KG1 (cell line): ENCODE results near the gene BRINP2.
"Not testable (repeated sequence)": the region's sequence is repeated elsewhere in the genome, so short reads cannot be mapped to it uniquely, and the experiment has no call there.

ENCODE experiments used
- DNase-seq: peaks from one replicate; lab custom pipeline; 2025; lab: John Stamatoyannopoulos, UW

The BRINP2 gene

DNA sequence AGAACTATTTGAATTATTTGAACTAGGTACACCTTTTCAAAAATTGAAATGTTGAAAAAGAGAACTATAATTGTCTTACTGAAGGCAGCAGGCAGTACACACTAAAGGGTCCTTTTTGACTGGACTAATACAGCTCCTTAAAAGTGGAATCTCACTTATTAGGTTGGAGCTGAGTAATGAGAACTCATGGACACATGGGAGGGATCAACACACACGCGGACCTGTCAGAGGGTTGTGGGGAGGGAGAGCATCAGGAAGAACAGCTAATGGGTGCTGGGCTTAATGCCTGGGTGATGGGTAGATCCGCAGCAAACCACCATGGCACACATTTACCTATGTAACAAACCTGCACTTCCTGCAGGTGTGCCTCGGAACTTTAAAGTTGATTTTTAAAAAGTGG is 145.0 kb downstream of the BRINP2 start:
- no peak for DNase-seq

- not testable (repeated sequence) for DNase-seq
Measured at GRCh38 chr1:177321434-177321833, 150.7 kb downstream of the BRINP2 start.

DNA sequence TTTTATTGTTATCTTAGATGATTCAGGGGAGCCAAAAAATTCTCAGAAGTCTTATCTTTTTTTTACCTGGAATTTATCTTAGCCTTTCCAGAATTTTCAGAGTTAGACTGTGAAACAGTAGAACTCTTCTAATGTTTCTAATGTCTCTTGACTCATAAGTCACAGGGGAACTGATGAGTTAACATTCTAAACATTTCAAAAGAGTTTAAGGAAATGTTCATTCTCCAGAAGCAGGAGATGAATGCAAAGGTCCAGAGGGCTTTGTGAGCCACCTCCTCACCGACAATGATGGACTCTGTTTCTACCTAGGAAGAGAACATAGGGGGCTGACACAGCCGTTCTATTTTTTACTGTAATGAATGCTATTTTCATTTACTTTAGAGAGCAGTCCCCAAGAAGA is 157.5 kb downstream of the BRINP2 start:
- no peak for DNase-seq

DNA sequence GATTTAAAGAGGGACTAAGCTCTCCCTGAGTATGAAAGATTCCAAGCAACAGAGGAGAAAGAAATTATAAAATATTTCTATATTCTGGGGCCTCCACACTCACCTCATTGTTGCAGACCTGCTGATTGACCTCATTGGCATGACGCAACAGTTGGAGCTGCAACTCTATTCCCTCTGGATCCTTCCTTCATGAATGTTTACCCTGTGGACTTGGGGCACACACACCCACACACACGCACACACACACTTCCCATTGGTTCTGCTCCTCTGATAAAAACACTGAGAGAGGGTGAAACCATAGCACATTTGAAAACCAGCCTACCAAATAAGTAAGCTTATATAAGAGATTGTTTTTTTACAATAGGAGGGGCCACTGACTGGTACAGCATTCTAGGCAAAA is 159.1 kb downstream of the BRINP2 start:
- DNase-seq: no peak
